GM19468 (cell line): Measurements from ENCODE around the gene VSIG1.

Experiments used
- ATAC-seq: cut with Tn5 transposase; IDR thresholded peaks from one replicate; pipeline ENCODE4 v1.9.1; 2021; ENCODE audit warnings: mild to moderate bottlenecking, moderate library complexity, moderate number of reproducible peaks; ENCODE audit not compliant: unreplicated experiment; ENCODE audit errors: extremely low read depth

VSIG1 gene

DNA sequence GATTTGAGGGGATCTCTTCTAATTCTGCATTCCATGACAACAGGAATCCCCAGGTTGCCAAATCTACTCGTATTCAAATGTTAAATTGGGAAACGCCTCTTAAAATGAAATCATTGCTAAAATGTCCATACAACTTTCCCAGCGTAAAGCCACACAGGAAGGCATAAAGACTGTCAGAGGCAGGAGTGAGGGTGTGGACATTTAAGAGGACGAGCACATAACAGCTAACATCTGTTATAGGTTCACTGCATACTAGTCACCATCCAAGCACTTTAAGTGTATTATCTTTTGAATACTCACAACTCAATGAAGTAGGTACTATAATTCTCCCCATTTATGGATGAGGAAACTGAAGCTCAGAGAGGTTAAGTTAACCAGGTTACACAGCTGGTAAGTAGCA, 82.3 kb downstream of the VSIG1 start:
- ATAC-seq: no peak
